Activated CD4-positive, alpha-beta T cell treated with anti-CD3 and anti-CD28 coated beads for 48 hours (primary cell): ENCODE measurements around the gene ARHGAP6.

Experiments
- DNase-seq: peaks from one replicate; pipeline ENCODE4 v3.0.0-alpha.2; 2020

Gene ARHGAP6

GRCh38 chrX:11342673-11343072 lies 323.0 kb downstream of the ARHGAP6 start:
- no peak for DNase-seq

DNA sequence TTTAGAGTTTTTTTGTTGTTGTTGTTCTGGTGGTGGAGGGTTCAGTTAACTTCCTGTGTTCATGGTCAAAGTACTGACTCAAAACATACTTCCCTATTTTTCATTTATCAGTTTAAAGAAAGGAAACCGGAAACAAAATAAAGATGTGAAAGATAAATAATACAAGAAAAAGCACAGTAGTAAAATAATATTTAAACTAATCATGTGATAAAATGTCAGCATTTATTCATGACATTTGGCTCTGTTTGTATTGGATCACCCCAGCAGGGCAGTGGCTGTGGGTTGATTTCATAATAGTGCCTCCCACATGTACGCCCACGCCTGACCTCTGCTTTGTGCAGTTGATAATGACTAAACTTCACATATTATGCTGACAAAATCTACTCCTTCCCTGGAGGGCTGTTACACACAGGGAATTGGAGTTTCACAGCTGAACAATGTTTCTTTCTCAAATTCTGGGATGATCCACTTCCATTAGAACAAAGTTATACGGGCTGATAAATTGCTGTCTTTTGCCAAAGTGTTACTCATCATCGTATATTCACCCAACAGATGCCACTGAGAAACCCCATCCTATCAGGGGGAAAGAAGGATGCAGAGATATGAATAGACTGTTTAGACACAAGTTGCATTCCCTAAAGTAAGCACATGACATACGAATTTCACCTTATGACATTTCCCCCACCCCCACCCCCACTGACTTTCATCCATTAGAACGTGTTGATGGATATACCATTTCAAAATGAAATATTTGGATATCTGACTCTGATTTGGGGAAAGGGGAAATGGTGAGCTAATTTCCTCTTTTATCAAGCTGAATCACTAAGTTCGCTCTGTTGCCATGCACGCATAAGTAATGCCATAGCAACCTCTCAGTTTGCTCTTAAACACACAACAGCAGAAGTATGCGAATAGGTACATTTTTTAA lies 324.2 kb downstream of the ARHGAP6 start:
- no peak for DNase-seq

GRCh38 chrX:11337292-11338009 lies 328.3 kb downstream of the ARHGAP6 start:
- DNase-seq, result no peak

DNA sequence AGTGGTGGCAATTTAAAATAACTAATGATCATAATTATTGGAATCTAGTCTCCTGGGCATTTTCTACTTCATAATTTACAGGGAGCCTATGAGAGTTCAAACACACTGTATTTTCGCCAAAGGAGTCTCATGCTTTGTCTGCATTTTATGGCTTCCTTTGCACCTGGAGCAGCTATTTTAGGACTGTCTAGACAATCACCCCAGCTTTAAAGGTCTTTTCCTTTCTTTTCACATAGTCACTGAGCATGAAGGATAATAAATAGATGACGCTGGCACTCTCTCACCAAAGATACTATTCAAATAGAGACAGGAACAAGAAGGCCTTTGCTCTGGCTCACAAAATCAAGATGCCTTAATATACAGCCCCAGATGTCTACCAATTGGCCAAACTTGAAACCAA lies 329.5 kb downstream of the ARHGAP6 start:
- no peak for DNase-seq

DNA sequence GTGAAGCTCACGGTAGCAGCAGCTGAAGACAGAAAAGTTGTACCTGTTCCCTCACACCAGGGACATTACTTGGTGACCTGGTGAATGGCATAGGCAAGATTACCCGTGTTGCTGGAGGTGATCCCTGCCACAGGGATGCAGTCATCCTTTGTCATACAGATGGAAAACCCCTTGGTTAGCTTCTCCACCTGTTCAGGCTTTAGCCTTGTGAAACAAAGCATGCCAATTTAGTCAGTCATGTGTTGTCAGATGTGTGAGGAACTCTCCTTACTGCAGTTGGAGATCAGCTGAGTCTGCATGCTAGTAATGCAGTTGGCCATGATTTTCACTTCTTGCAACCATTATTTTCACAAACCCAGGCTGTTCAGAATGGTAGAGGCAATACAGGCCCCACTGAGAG lies 331.6 kb downstream of the ARHGAP6 start:
- DNase-seq, result no peak

- no peak for DNase-seq
Observed at GRCh38 chrX:11331788-11332187, 333.9 kb downstream of the ARHGAP6 start.

- DNase-seq, result no peak
Observed at GRCh38 chrX:11329021-11329420, 336.7 kb downstream of the ARHGAP6 start.

DNA sequence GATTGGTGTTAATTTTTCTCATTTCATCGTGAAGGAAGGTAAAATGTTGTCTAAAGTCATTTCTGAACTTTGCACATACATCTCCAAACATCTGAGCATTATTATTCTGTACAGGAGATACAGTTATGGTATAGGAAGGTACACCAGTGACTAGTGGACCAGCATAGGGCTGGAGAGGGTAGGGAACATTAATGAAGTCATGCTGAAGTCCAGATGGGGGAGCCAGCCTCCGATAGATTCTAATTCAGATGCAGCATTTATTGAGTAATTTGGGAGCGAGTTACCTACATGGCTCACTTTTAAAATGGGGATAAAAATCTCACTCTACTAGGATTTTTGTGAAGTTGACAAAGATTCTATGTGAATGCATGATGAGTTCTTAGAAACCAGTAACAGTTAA lies 337.6 kb downstream of the ARHGAP6 start:
- no peak for DNase-seq

DNA sequence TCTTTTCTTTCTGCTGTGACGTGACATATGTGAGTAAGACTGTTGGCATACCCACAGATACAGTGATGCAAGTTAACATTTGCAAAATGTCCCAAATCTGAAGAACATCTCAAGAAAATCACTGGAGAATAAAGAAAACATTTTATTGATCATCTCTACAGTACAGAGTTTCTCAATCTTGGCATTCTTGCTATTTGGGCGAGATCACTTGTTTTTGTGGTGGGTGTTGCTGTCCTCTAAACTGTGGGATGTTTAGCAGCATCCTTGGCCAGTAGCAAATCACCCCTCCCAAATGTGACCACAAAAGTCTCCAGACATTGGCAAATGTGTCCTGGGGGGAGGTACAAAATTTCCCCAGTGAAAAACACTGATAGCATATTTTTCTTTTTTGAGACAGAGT lies 343.7 kb downstream of the ARHGAP6 start:
- no peak for DNase-seq

DNA sequence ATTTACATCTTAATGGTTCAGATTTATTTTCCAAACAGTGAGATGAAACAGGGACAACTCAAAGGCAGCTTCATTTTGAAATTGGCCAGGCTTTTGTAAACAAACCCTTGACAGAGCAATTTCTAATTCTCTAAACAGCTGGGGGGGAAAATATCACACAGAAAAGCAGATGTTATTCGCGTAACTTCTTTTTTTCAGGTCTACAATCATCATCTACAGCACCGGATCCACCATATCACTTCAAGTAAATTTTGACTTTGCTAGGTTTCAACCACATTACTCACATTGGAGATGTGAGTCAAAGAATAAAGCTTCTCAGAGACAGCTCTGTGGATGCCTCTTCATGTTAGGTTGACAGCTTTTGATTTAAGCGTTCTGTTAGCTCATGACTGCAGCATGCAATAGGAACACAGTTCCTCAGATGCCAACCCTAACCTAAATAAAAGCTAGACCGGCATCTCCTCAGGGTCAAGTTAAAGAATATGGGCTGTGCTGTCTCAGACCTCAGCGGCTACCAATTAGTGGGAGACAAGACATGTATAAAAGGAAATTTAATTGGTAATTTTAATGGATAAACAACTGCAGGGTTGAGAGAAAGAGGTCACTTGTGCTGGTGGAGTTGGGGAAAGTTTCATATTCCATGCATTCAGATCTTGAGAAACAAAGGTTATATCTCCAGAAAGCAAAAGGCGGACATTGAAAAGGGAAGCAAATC lies 345.8 kb downstream of the ARHGAP6 start:
- DNase-seq, result no peak

DNA sequence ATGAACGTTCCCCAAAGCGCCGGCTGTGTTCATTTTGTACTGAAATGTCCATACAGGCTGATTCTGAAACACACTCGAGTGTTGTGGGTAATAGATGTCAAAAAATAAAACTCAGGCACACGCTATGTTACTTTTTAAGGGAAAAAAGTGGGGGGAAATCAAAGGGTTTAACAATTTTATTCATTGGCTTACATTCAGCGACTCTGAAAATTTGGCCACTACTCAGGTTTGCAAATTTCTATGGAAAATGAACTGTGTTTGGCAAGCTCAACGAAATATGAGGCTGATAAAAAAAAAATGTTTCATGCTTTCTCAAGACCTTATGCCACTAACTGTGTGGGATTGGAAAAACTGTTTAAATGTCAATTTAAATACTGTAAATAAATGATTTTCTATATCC lies 354.0 kb downstream of the ARHGAP6 start:
- DNase-seq, result no peak

DNA sequence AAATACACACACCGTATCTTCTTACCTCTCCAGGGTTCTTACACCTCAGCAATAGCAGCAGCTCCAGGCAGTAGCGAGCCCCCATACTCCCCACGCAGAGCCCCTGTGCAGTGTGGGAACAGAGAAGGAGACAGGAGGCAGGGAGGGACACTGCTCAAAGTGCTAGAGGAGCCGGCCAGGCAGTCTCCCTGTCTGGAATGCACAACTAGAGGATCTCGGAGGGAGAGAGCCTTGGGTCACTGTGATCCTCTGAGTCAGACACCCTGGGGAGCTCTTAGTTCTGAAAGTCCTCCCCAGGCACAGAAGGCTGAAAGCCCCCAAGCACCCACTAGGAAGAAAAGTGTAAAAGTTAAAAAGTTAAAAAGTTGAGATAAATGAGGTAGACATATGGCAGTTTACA lies 356.5 kb downstream of the ARHGAP6 start:
- DNase-seq, result no peak

GRCh38 chrX:11305641-11306040 lies 360.1 kb downstream of the ARHGAP6 start:
- DNase-seq, result no peak

DNA sequence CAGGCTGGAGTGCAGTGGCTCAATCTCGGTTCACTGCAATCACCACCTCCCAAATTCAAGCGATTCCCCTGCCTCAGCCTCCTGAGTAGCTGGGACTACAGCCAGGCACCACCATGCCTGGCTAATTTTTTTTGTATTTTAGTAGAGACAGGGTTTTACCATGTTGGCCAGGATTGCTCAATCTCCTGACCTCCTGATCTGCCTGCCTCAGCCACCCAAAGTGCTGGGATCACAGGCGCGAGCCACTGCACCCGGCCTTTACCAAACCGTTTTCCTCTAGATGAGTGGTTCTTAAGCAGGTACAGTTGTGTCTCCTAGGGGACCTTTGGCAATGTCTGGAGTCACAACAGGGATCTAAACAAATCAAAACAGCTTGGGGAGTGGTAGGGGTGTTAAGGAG lies 360.9 kb downstream of the ARHGAP6 start:
- DNase-seq, result no peak

- DNase-seq, result no peak
Observed at GRCh38 chrX:11298600-11298999, 367.1 kb downstream of the ARHGAP6 start.

- no peak for DNase-seq
Observed at GRCh38 chrX:11296051-11296450, 369.7 kb downstream of the ARHGAP6 start.

DNA sequence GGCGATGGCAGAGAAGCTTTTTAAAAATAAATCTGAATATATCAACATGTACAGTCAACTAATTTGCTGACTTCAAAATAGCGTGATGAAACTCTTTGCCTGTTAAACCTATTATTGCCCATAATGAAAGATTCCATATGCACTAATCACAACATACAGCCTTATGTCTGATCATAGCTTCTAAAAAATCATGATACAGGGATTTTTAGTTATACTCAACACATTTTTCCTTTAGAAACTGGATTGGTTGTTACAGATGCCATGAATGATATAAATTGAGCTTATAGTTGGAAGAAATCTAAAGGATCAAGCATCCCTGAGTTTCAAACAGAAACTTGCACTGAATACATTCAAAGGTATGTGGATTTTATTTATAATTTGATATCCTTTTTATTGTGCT lies 372.6 kb downstream of the ARHGAP6 start, which contains the start of gene AMELX:
Gene AMELX, plus strand, starts transcription at position 301 of the 400 bp plus-strand sequence. CDS start 1,376 bp downstream, outside the sequence.
- DNase-seq, result no peak

- DNase-seq, result no peak
Observed at GRCh38 chrX:11290416-11291102, 375.2 kb downstream of the ARHGAP6 start.

DNA sequence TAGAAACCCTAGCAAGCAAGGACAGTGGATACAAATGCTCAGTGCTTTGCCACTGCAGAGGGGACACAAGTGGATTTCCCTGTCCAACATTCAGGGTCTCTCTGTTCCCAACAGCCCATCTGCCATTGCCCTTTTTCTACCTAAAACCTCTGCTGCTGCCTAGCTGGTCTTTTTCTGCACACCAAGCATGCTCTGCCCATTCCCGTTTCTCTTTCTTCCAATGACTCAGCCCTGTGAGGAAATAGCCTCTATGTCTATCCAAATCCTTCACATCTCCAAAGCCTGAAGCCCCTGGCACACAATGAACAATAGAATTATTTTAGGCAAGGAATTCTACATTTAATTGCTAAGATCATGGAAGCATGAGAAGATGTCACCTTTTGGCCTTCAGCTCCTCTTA lies 378.2 kb downstream of the ARHGAP6 start:
- no peak for DNase-seq

DNA sequence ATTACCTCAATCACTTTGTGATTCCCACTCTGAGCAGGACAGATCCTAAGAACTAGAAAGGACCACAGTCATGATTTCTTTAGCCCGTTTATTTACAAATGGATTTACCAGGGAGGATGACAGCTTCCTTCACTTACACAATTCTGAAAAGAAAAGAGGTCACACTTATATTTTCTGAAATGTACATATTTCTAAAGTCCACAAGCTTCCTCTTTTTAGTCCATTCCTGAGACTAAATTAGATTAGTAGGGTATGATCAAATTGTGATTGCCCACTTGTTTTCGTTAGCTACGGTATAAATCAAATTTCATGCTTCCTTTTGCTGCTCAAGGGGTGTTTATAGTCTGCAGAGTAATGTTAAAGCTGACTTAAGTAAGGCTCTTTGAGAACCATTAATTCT lies 380.1 kb downstream of the ARHGAP6 start:
- no peak for DNase-seq

DNA sequence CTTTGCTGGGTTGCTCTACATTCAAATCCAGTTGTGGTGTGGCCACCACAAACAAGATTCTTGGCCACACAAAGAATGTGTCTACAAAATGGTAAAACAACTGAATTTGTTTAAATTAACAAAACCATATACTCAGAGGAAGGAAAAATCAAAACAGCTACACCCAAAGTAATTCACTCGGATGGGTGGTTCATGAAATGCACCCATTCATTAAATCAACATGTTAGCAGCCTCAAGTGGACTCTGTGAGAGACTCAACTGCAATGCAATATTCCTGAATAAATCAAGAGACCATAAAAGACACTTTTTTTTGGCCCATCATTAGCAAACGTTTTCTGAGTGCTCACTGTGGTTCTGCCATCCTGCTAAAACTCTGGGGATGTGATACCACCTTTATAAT lies 383.7 kb downstream of the ARHGAP6 start:
- DNase-seq, result no peak

- no peak for DNase-seq
Observed at GRCh38 chrX:11273544-11273943, 392.2 kb downstream of the ARHGAP6 start.

GRCh38 chrX:11272863-11273262 lies 392.9 kb downstream of the ARHGAP6 start:
- no peak for DNase-seq
